GM10248 (cell line): ENCODE data around the gene SLC7A5.

Source experiments
- CTCF ChIA-PET: fragments of 300-600 bp; sonication (Branson Sonifier 250); formaldehyde crosslinking; extraction: SDS; loops from one replicate; lab custom pipeline; 2021; ENCODE audit warnings: antibody characterized with exemption; lab: Yijun Ruan, JAX
- POLR2A ChIA-PET: fragments of 350-650 bp; sonication (Branson Sonifier 250); formaldehyde crosslinking; extraction: SDS; loops from one replicate; lab custom pipeline; 2020; ENCODE audit warnings: antibody characterized with exemption; lab: Yijun Ruan, JAX
- DNase-seq: peaks from one replicate; pipeline ENCODE4 v3.0.0; 2012; ENCODE audit errors: extremely low spot score
- CTCF ChIP-seq: IDR thresholded peaks from 2 replicates; pipeline ENCODE4 v1.5.1; 2012; ENCODE audit warnings: mild to moderate bottlenecking, low read depth; ENCODE audit errors: extremely low read depth, missing control alignments, control extremely low read depth

Gene SLC7A5

GRCh38 chr16:87844809-87845208 lies 24.5 kb downstream of the SLC7A5 start:
- no peak for TF ChIP-seq CTCF
- CTCF ChIA-PET: interaction anchor here (0.8 to 14.3 kb wide), 3 partner anchors 8 to 65 kb away, joined by 3 to 239 read pairs (median 36); partner anchors contain the start of gene SLC7A5

GRCh38 chr16:87844120-87844733 lies 25.1 kb downstream of the SLC7A5 start:
- CTCF ChIA-PET: interaction anchor here (0.8 to 14.3 kb wide), 3 partner anchors 9 to 64 kb away, joined by 3 to 239 read pairs (median 36); partner anchors contain the start of gene SLC7A5
- DNase-seq: no peak
- TF ChIP-seq CTCF: no peak
- POLR2A ChIA-PET: no interaction called here

More at GRCh38 chr16:87844809-87845208, 24.5 kb downstream of the SLC7A5 start:
- POLR2A ChIA-PET: no interaction called here
- DNase-seq: no peak

GRCh38 chr16:87843678-87844105 lies 25.6 kb downstream of the SLC7A5 start:
- CTCF ChIA-PET: interaction anchor here (1.0 to 14.3 kb wide), 3 partner anchors 22 to 64 kb away, joined by 3 to 239 read pairs (median 7); partner anchors contain the start of gene SLC7A5
- TF ChIP-seq CTCF: no peak
- DNase-seq: no peak
- POLR2A ChIA-PET: no interaction called here

GRCh38 chr16:87842209-87842869 lies 27.0 kb downstream of the SLC7A5 start:
- TF ChIP-seq CTCF: no peak
- no peak for DNase-seq
- CTCF ChIA-PET: interaction anchor here (1.0 to 8.3 kb wide), 3 partner anchors 7 to 63 kb away, joined by 3 to 67 read pairs (median 7); no protein-coding TSS in a partner anchor
- POLR2A ChIA-PET: no interaction called here

- POLR2A ChIA-PET: no interaction called here
- DNase-seq: no peak
- TF ChIP-seq CTCF: no peak
- CTCF ChIA-PET: interaction anchor here (1.9 to 8.3 kb wide), 3 partner anchors 8 to 62 kb away, joined by 7 to 67 read pairs (median 17); no protein-coding TSS in a partner anchor
These were observed 27.7 kb downstream of the SLC7A5 start for GRCh38 chr16:87841340-87842208.
